Stimulated activated CD4-positive, alpha-beta T cell treated with anti-CD3 and anti-CD28 coated beads, Interleukin-4, amount 100 ng/mL, for 4 hours (primary cell): ENCODE measurements around the gene MAF.
A peak's percentile ranks its signal among the peaks of the same experiment; 100 is the strongest.

Source experiments
- DNase-seq, 2 experiments: peaks; one replicate each; pipeline ENCODE4 v3.0.0-alpha.2; 2020

MAF gene

DNA sequence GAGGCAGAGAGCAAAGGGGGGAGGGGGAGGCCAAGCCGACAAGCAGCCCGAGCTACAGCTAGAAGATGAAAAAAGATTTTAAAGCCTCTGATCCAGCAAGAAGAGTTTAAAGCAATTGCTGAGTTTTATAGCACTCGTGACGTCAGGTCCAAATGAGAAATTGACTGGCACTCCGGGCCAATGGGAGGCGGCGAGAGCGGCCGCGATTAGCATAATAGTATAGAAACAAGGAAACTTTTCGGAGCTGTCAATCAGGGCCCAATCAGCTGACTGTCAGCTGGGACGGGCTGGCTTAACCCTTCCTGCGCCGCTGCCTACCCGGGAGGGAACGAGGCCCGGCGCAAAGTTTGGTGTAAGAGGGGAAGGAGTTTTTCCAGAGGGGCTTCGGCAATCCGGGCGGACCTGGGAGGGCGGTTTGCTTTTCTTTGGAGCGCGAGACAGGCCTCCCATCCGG lies at the start of gene MAF:
MAF (minus strand) TSS at position 100 of the 454 bp plus-strand sequence. CDS start 835 bp downstream, outside the sequence.
- peak; percentile 75 to 87 for DNase-seq

DNA sequence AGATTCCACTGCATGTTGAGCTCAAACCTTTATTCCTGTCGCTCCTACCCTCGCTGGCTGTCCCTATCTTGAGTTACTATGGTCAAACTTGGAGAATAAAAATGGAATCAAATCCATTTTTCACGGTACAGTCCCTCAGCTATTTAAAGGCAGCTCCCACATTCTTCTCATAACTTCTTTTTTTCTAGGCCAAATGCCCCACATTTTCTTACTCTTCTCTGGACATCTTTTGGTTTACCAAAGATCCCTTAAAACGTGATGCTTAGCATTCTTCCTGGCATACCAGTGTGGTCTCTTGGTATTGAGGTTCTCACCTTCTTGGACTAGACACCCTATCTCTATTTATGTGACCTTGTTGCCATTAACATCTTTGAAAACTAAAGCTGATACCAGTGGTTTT lies 48.3 kb upstream of the MAF start:
- no peak for DNase-seq

GRCh38 chr16:79647586-79647985 lies 47.0 kb upstream of the MAF start:
- no peak for DNase-seq

DNA sequence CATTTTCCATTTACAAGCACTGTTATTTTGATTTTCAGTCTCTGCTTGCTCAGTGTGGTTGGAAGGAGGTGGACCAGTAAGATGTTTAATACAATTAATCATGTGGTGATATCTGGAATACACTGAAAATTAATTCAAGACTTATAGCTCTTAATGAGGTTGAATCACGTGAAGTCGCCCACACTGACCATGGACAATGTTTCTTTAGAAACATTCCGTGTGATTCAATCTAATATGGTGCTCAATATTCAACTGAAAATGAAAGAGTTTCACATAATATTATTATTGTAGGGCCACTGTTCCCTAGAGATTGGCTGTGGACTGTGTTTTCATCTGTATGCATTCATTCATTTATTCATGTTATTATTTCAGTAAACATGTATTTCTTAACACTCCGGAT lies 45.2 kb upstream of the MAF start:
- DNase-seq, result no peak

GRCh38 chr16:79644971-79645667 lies 44.6 kb upstream of the MAF start:
- no peak for DNase-seq

DNA sequence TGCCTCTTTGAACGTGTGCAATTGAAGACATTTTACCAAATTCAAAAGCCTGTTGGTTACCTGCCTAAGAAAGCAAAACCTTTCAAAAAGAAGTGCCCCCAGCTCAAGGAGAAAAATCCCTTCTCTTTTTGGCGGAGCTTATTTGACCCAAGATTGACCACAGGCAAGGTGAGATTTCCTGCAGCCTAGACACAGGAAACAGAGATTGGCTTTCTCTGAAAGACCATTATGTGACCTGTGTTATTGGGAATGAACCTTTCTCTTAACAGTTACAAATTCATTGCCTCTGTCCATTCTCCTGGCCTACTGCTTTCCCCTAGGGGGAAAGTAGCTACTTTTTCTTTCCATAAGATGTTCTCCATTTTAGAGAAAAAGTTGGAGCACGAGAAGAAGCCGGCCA lies 42.1 kb upstream of the MAF start:
- no peak for DNase-seq

GRCh38 chr16:79640513-79641360 lies 40.2 kb upstream of the MAF start:
- DNase-seq, result no peak

DNA sequence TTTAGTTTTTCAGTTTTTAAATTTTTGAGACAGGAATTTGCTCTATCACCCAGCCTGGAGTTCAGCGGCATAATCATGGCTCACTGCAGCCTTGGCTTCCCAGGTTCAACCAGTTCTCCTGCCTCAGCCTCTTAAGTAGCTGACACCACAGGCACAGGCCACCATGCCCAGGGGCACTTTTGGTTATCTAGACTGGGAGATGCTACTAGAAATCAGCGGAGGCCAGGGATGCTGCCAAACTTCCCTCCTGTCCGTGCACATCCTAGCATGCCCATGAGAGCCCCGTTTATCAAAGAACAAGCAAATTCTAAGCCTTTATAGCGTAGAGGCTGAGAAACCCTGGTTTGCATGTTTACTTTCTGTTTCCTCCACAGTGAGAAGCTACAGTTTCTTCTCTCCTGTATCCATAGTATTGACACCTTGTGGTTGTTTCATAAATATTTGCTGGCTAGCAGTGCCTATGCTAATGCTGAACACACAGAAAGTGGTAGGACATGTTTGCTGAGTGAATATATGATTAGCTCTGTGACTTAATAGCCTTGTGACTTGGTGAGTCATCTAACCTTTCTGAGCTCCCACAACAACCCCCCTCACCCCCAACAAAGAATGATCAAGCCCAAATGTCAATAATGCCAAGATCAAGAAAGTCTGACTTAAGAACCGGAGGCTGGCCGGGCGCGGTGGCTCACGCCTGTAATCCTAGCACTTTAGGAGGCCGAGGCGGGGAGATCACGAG lies 39.2 kb upstream of the MAF start:
- DNase-seq, result no peak

- no peak for DNase-seq
Observed at GRCh38 chr16:79638386-79638785, 37.8 kb upstream of the MAF start.

DNA sequence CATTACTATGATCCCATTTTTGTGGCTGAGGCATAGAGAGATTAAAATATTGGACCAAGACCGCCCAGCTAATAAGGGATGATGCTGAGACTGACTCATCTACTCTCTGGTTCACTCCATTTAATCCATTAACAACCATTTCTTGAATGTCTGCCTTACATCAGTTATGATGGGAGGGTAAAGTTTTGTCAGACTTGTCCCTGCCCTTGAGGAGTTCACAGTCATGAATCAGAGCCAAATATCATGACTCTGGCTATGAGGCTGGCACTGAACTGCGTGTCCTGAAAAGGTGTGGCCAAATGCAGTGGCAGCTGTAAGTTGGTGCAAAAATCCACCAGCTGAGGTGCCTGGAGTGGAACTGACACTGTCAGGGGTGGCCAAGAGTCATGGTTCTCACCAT lies 35.0 kb upstream of the MAF start:
- no peak for DNase-seq

GRCh38 chr16:79634298-79634697 lies 33.8 kb upstream of the MAF start:
- no peak for DNase-seq

DNA sequence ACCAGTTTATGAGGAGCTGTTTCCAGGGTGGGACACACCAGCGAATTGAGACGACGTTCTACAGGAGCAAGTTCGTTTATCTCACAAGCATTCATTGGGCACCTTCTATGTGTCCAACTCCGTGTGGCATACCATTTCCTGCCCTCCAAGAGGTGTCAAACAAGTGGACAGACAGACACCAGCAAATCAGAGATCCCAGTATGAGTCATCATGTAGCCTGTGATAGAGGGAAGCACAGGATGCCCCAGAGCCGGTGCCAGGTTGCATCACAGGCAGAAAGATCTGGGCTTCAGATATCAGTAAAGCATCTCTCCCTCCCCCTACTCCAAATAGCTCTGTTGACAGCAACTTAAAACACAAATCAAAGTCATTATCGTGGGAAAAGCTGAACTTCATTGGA lies 31.8 kb upstream of the MAF start:
- DNase-seq, result no peak

DNA sequence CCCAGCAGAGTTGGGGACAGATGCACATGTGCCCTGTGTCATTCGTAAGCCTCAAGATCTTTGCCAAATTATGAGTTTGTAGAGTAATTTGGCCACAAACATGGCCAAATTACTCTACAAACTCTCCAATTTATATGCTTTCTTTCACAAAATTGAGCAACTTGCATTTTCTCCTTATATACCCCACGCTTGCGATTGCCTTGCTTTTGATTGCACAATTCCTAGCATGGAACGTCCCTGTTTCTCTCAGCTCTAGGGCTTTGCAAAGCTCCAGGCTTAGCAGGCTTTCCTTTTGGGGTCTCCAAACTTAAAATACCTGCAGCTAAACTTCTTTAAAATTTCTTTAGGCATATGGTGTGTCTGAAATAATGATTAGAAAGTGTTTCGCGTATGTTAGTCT lies 28.5 kb upstream of the MAF start:
- DNase-seq, result no peak

DNA sequence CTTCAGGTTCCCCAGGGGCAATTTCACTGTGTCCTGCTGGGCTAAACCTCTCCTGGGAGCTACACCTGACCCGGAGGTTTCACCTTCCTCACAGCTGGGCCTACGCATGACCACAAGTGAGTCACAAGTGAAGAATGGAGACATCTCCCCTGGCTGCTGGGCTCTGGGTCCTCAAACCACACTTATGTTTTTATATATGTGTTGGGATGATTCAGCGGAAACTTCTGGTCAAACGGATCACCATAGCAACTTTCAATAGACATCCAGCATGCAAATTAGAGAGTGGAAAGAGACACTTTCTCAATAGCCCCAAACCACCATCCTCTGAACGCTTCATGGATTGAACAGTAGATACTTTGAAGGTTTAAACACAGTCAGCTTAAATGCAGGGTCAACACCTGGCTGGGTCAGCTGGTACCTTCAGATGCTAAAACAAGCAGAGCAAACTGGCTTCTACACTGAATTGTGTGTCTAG lies 28.0 kb upstream of the MAF start:
- peak; percentile 32 to 57 for DNase-seq

DNA sequence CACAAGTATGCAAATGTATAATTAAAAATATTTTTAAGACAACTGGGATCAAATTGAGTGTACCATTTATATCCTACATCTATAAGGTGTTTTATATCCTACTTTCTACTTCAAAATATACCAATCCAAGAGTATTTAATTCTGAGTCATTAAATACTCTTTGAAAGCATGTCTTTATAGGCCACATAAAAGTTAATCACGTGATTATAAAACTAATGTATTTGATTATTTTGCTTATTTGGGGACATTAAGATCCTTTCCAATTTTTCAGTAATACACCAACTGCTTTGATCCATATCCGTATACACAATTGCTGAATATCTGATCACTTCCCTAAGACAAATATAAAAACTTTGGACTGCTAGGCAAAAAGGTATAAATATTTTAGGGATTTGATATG lies 26.6 kb upstream of the MAF start:
- DNase-seq, result no peak

GRCh38 chr16:79625738-79626137 lies 25.2 kb upstream of the MAF start:
- no peak for DNase-seq

GRCh38 chr16:79623824-79624223 lies 23.3 kb upstream of the MAF start:
- no peak for DNase-seq

GRCh38 chr16:79623062-79623461 lies 22.5 kb upstream of the MAF start:
- no peak for DNase-seq

DNA sequence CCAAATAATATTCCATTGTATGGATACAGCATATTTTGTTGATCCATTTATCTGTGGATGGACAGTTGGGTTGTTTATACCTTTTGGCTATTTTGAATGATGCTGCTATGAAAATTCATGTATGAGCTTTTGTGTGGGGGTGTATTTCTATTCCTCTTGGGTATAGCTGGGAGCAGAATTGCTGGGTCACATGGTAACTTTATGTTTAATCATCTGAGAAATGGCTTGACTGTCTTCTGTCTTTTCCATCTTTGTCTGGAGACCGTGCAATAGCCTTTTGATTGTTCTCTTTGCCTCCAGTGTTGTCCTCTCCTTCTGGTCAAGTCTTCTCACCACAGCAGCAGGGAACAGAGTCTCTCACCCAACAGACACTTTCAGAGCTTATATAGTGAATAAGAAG lies 20.5 kb upstream of the MAF start:
- no peak for DNase-seq

GRCh38 chr16:79618692-79619050 lies 18.1 kb upstream of the MAF start:
- DNase-seq, result peak; percentile 37 to 38

- DNase-seq, result no peak
Observed at GRCh38 chr16:79618041-79618691, 17.6 kb upstream of the MAF start.

DNA sequence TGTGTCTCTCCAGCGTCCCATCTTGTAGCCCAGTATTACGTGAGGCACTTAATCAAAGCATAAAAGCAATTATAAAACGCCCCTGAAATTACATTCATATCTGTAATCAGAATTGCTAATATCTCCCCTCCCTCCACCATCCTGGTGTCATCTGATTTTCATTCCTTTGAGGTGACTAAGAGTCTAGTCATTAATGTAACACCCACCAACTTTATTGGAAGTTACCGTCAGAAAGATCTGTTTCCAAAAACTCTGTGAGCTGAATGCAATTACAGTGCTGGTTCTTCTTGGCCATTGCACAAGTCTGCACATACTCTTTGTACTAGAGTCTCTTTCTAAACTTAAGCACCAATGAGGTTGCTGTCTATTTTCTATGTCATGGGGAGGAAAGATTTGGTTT lies 12.5 kb upstream of the MAF start:
- DNase-seq, result no peak

GRCh38 chr16:79612207-79612606 lies 11.7 kb upstream of the MAF start:
- DNase-seq, result no peak
